ENCODE results near the gene ALDH1B1.
"Not testable (repeated sequence)": the region's sequence is repeated elsewhere in the genome, so short reads cannot be mapped to it uniquely, and the experiment has no call there.

Gene ALDH1B1

GRCh38 chr9:38394416-38394815 is 1.9 kb downstream of the ALDH1B1 start:
- DNase-seq (ENCODE audit: extremely low read depth, low read depth): no peak
- no peak for TF ChIP-seq CTCF (IDR thresholded peaks at IDR 0.05; ENCODE audit: low read depth, low read length)

GRCh38 chr9:38395653-38396370 is 3.3 kb downstream of the ALDH1B1 start:
- DNase-seq (ENCODE audit: extremely low read depth, low read depth): no peak
- no peak for TF ChIP-seq CTCF (IDR thresholded peaks at IDR 0.05; ENCODE audit: low read depth, low read length)

- no peak for DNase-seq (ENCODE audit: extremely low read depth, low read depth)
- TF ChIP-seq CTCF (IDR thresholded peaks at IDR 0.05; ENCODE audit: low read depth, low read length): no peak
These were observed 3.8 kb downstream of the ALDH1B1 start for GRCh38 chr9:38396371-38396671.

GRCh38 chr9:38399191-38399590 is 6.7 kb downstream of the ALDH1B1 start:
- DNase-seq (ENCODE audit: extremely low read depth, low read depth): not testable (repeated sequence)

GRCh38 chr9:38401994-38402393 is 9.5 kb downstream of the ALDH1B1 start:
- TF ChIP-seq CTCF (IDR thresholded peaks at IDR 0.05; ENCODE audit: low read depth, low read length): no peak
- no peak for DNase-seq (ENCODE audit: extremely low read depth, low read depth)

GRCh38 chr9:38404314-38404713 is 11.8 kb downstream of the ALDH1B1 start:
- DNase-seq (ENCODE audit: extremely low read depth, low read depth): no peak
- no peak for TF ChIP-seq CTCF (IDR thresholded peaks at IDR 0.05; ENCODE audit: low read depth, low read length)

GRCh38 chr9:38405785-38406184 is 13.3 kb downstream of the ALDH1B1 start:
- no peak for DNase-seq (ENCODE audit: extremely low read depth, low read depth)
- TF ChIP-seq CTCF (IDR thresholded peaks at IDR 0.05; ENCODE audit: low read depth, low read length): no peak

- no peak for DNase-seq (ENCODE audit: extremely low read depth, low read depth)
- no peak for TF ChIP-seq CTCF (IDR thresholded peaks at IDR 0.05; ENCODE audit: low read depth, low read length)
These were observed 14.1 kb downstream of the ALDH1B1 start for GRCh38 chr9:38406476-38407186.
